Spleen (tissue), 11 donors: ENCODE results near the gene ALX1. TPM values are rescaled to one million over a fixed set of nuclear protein-coding genes. Genes with fewer than 3 reads are reported as not detected.

ENCODE experiments used
- DNase-seq: peaks from one replicate; pipeline ENCODE4 v3.0.0-alpha.2; 2020
- H3K27ac ChIP-seq, 8 donors: fragments of 200-600 bp; sonication (generic) in 7 of 8; 1 replicate in 4 of 8; 2 replicates in 4 of 8; pipeline versions ENCODE4 v1.5.0 to v1.8.0; 2016 to 2021; ENCODE audit warnings: inconsistent platforms in 4 of 8, mild to moderate bottlenecking in 4 of 8, moderate library complexity in 1 of 8
- H3K27me3 ChIP-seq, 7 donors: fragments of 200-600 bp; sonication (generic) in 6 of 7; replicated peaks in 1 of 7; 1 replicate in 4 of 7; 2 replicates in 3 of 7; pipeline versions ENCODE4 v1.5.0 to v1.8.0; 2016 to 2021; ENCODE audit warnings: inconsistent platforms in 3 of 7, mild to moderate bottlenecking in 1 of 7
- H3K36me3 ChIP-seq, 6 donors: fragments of 200-600 bp; sonication (generic) in 5 of 6; 1 replicate in 4 of 6; 2 replicates in 2 of 6; pipeline versions ENCODE4 v1.5.0 to v1.8.0; 2016 to 2021; ENCODE audit warnings: inconsistent platforms in 2 of 6
- H3K4me1 ChIP-seq, 6 donors: fragments of 200-600 bp; sonication (generic) in 5 of 6; 1 replicate in 3 of 6; 2 replicates in 3 of 6; pipeline versions ENCODE4 v1.5.0 to v1.8.0; 2016 to 2021; ENCODE audit warnings: inconsistent platforms in 3 of 6
- H3K4me3 ChIP-seq, 8 donors: fragments of 200-600 bp; sonication (generic) in 7 of 8; 1 replicate in 4 of 8; 2 replicates in 4 of 8; pipeline versions ENCODE4 v1.5.0 to v1.8.0; 2016 to 2021; ENCODE audit warnings: inconsistent platforms in 4 of 8, mild to moderate bottlenecking in 4 of 8, moderate library complexity in 2 of 8
- H3K9me3 ChIP-seq, 8 donors: fragments of 200-600 bp; sonication (generic) in 7 of 8; 1 replicate in 4 of 8; 2 replicates in 4 of 8; pipeline versions ENCODE4 v1.5.0 to v1.8.0; 2016 to 2021; ENCODE audit warnings: inconsistent platforms in 4 of 8
- POLR2A ChIP-seq, 3 donors: fragments of 450-650 bp; IDR thresholded peaks; one replicate each; pipeline ENCODE4 v1.5.1; 2017; ENCODE audit warnings: antibody characterized with exemption in 3 of 3, mild to moderate bottlenecking in 1 of 3
- POLR2AphosphoS5 ChIP-seq, 3 donors: sonication (generic); formaldehyde crosslinking; IDR thresholded peaks; one replicate each; pipeline ENCODE4 v1.5.1; 2017; ENCODE audit warnings: antibody characterized with exemption in 3 of 3
- WGBS, 5 donors: extraction: QIAGEN DNeasy Blood & Tissue Kit in 3 of 5; methylation state at CpG; one replicate each; pipeline versions ENCODE4 v1.1.5 to v1.1.7; 2013 to 2018; 5-methylcytosine and 5-hydroxymethylcytosine counted together
- intact Hi-C: fragments of 100-400 bp; cut with DNase I; formaldehyde crosslinking; loops from one replicate; pipeline ENCODE4 v1.15.0; 2023; ENCODE audit warnings: low total_unique reads
- polyA plus RNA-seq, 3 donors: library from polyadenylated mRNA; stranded (reverse); fragments of 200-250 nt; gene quantifications; one replicate each; pipeline ENCODE4 v1.2.1, GENCODE V29; 2013
- total RNA-seq, 7 donors: library from RNA; depleted of rRNA in 3 of 7; stranded (reverse); fragments of >200 nt in 3 of 7; fragmentation: NEBNext Ultra II Directional in 4 of 7; extraction: Animal tissue kit (Norgen Biotek cat#: 25700) in 4 of 7; gene quantifications; one replicate each; pipeline versions ENCODE4 v1.1.0 to v1.2.1, GENCODE V29; 2016 to 2021
- TF ChIP-seq, protein P1 (sequence below), 11 experiments: fragments of 200-600 bp in 7 of 11; fragments of 450-650 bp in 4 of 11; sonication (generic) in 4 of 11; IDR thresholded peaks in 8 of 11; conservative IDR thresholded peaks in 3 of 11; 1 replicate in 7 of 11; 2 replicates in 4 of 11; pipeline versions ENCODE4 v1.4.0 to v1.8.0; 2016 to 2021; ENCODE audit warnings: antibody characterized with exemption in 11 of 11, inconsistent platforms in 4 of 11, mild to moderate bottlenecking in 1 of 11
- donor health status: healthy with polysubstance abuse.
- donor health status: DM: no; HTN: no; CAD: no; lungs with moderate emphysema.
- donor health status: DM: no; HTN: no; CAD: no.
- donor health status: Bipolar disorder and iron deficiency.
- donor health status: healthy.
- donor health status: DM: no; HTN: no; CAD: no.
- donor health status: DM: yes; HTN: yes; CAD: no.

The ALX1 gene
- total and polyA plus RNA-seq, 10 donors, result not detected

DNA sequence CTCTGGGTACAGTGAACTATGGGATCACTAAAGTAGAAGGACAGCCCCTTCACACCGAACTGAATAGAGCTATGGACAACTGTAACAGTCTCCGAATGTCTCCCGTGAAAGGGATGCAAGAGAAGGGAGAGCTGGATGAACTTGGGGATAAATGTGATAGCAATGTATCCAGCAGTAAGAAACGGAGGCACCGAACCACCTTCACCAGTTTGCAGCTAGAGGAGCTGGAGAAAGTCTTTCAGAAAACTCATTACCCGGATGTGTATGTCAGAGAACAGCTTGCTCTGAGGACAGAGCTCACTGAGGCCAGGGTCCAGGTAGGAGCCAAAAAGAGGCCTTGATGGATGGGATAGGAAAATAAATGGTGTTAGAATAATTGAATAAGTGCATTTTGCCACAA lies 3.5 kb downstream of the ALX1 start:
- Histone ChIP-seq H3K4me1 (peaks cover 0 to 26% (median 21%) of the 10 kb centered on the region in 6 donors), H3K4me3 (no peak overlapping the region), H3K27me3 (peaks cover 5 to 83% (median 58%) of the 10 kb centered on the region in 7 donors), H3K27ac (no peak overlapping the region), H3K36me3 (no peaks in the 10 kb centered on the region), H3K9me3 (peaks cover 0 to 4% (median 0%) of the 10 kb centered on the region in 8 donors)
- TF ChIP-seq POLR2A (IDR thresholded peaks at IDR 0.05), result no peak
- TF ChIP-seq, protein P1, sequence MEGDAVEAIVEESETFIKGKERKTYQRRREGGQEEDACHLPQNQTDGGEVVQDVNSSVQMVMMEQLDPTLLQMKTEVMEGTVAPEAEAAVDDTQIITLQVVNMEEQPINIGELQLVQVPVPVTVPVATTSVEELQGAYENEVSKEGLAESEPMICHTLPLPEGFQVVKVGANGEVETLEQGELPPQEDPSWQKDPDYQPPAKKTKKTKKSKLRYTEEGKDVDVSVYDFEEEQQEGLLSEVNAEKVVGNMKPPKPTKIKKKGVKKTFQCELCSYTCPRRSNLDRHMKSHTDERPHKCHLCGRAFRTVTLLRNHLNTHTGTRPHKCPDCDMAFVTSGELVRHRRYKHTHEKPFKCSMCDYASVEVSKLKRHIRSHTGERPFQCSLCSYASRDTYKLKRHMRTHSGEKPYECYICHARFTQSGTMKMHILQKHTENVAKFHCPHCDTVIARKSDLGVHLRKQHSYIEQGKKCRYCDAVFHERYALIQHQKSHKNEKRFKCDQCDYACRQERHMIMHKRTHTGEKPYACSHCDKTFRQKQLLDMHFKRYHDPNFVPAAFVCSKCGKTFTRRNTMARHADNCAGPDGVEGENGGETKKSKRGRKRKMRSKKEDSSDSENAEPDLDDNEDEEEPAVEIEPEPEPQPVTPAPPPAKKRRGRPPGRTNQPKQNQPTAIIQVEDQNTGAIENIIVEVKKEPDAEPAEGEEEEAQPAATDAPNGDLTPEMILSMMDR (IDR thresholded peaks at IDR 0.05 in 8 of 11, conservative IDR thresholded peaks at IDR 0.05 in 3 of 11), result no peak
- TF ChIP-seq POLR2AphosphoS5 (IDR thresholded peaks at IDR 0.05), result no peak
- intact Hi-C loops, result no loop called here
- 49 to 56% (median 54%) methylated on average over 6 of the region's 6 CpGs for WGBS, 5 donors
- DNase-seq, result no peak

DNA sequence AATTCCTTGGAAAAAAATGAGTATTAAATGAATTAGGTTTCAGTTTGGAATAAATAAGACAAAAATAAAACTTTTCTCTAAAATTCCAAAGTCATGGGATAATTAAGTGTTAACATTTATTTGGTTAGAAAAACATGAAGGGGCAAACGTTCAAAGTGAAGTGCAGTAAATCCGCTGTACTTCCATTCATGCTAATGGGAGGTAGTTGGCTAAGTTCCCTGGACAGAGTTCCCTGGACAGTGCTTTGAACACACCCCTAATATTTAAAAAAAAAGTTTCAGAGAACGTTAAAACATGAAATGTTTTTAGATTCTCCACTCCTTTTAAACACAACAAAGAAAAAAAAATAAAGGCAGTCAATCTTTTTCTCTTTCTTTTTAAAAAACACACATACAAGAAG lies 16.3 kb downstream of the ALX1 start:
- no peak for DNase-seq
- H3K4me1 ChIP-seq, result no peaks in the 10 kb centered on the region
- no peak overlapping the region for H3K4me3 ChIP-seq
- no peaks in the 10 kb centered on the region for H3K36me3 ChIP-seq
- 44 to 62% (median 55%) methylated on average over 3 of the region's 3 CpGs for WGBS, 5 donors
- no peak overlapping the region for H3K27ac ChIP-seq
- intact Hi-C loops, result no loop called here
- TF ChIP-seq POLR2A (IDR thresholded peaks at IDR 0.05) (no peak), POLR2AphosphoS5 (IDR thresholded peaks at IDR 0.05) (no peak)
- TF ChIP-seq, protein P1 (IDR thresholded peaks at IDR 0.05 in 8 of 11, conservative IDR thresholded peaks at IDR 0.05 in 3 of 11), result no peak
- H3K9me3 ChIP-seq, result no peaks in the 10 kb centered on the region
- H3K27me3 ChIP-seq, result no peaks in the 10 kb centered on the region

DNA sequence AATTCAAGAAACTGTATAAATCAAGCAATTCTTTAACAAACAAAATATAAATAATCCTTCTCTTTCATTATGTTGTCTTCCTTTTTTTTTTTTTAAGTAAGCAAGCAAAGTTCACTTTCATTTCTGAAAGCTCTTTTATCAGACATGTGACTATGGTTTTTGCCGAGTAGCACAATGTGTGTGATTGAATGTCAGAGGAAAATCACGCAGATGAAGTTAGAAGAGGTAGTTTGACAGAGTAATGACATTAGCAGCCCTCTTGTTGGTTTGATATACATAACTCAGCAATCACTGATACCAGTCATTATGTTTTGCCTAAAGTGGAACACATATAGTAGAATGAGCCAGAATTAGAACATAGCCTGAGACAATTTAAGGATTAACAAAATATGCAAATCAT lies 19.0 kb downstream of the ALX1 start:
- Histone ChIP-seq H3K4me1 (no peaks in the 10 kb centered on the region), H3K4me3 (no peak overlapping the region), H3K9me3 (no peaks in the 10 kb centered on the region), H3K27ac (no peak overlapping the region), H3K36me3 (no peaks in the 10 kb centered on the region), H3K27me3 (no peaks in the 10 kb centered on the region)
- WGBS, 5 donors, result 10 to 30% (median 21%) methylated on average over 2 of the region's 2 CpGs
- intact Hi-C loops, result no loop called here
- TF ChIP-seq, protein P1 (IDR thresholded peaks at IDR 0.05 in 8 of 11, conservative IDR thresholded peaks at IDR 0.05 in 3 of 11), result no peak
- no peak for TF ChIP-seq POLR2AphosphoS5 (IDR thresholded peaks at IDR 0.05)
- no peak for TF ChIP-seq POLR2A (IDR thresholded peaks at IDR 0.05)
- no peak for DNase-seq

DNA sequence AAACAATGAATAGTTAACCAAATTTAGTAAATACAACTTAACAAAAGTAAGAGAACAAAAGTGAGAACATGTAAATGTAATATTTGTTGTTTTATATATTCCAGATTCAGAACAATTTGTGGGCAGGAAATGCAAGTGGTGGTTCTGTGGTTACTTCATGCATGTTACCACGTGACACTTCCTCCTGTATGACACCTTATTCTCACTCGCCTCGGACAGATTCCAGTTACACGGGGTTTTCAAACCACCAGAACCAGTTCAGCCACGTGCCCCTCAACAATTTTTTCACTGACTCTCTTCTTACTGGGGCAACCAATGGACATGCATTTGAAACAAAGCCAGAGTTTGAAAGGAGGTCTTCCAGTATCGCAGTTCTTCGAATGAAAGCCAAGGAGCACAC lies 21.0 kb downstream of the ALX1 start:
- 40 to 50% (median 43%) methylated on average over 7 of the region's 7 CpGs for WGBS, 5 donors
- intact Hi-C loops, result no loop called here
- Histone ChIP-seq H3K27ac (no peak overlapping the region), H3K4me3 (no peak overlapping the region), H3K27me3 (no peaks in the 10 kb centered on the region), H3K9me3 (no peaks in the 10 kb centered on the region), H3K36me3 (no peaks in the 10 kb centered on the region), H3K4me1 (no peaks in the 10 kb centered on the region)
- no peak for DNase-seq
- TF ChIP-seq POLR2AphosphoS5 (IDR thresholded peaks at IDR 0.05) (no peak), POLR2A (IDR thresholded peaks at IDR 0.05) (no peak)
- TF ChIP-seq, protein P1 (IDR thresholded peaks at IDR 0.05 in 8 of 11, conservative IDR thresholded peaks at IDR 0.05 in 3 of 11), result no peak
